Endothelial cell of umbilical vein (primary cell): ENCODE data around the gene ARHGAP29. TPM values are rescaled to one million over a fixed set of nuclear protein-coding genes. Genes with fewer than 3 reads are reported as not detected.

ENCODE experiments used
- BruUV-seq: library from RNA; stranded (reverse); fragments of 400-500 nt; replicated peaks from 2 replicates; lab custom pipeline; 2021; lab: Mats Ljungman, UMichigan
- CTCF ChIA-PET: fragments of 300-600, 350-600 bp; sonication (Branson Sonifier 250); formaldehyde crosslinking; loops from one replicate; lab custom pipeline; 2021; ENCODE audit warnings: antibody characterized with exemption, inconsistent platforms; lab: Charles Lee
- POLR2A ChIA-PET: fragments of 300-600, 350-600 bp; sonication (Branson Sonifier 250); formaldehyde crosslinking; loops from one replicate; lab custom pipeline; 2021; ENCODE audit warnings: antibody characterized with exemption, inconsistent platforms; lab: Charles Lee
- DNase-seq: peaks from one replicate; pipeline ENCODE4 v3.0.0-alpha.2; 2011; ENCODE audit warnings: low read depth, low spot score
- FAIRE-seq: peaks from 2 replicates; lab custom pipeline; 2011; peaks lifted over from hg19 to GRCh38; lab: Jason Lieb, UNC
- H2AFZ ChIP-seq: 2 replicates; pipeline ENCODE4 v1.6.0; 2012; ENCODE audit warnings: low read depth, low read length, control low read depth, inconsistent platforms
- H3K27ac ChIP-seq: 2 replicates; pipeline ENCODE4 v1.5.1; 2011; ENCODE audit warnings: low read depth, mild to moderate bottlenecking, control low read depth, low read length, moderate library complexity; ENCODE audit not compliant: insufficient read depth
- H3K27me3 ChIP-seq, 2 experiments: 2 replicates each; pipeline versions ENCODE4 v1.6.0 to v1.6.1; 2011; ENCODE audit warnings: low read length in 2 of 2, mixed read lengths in 1 of 2; ENCODE audit not compliant: control insufficient read depth in 2 of 2, insufficient read depth in 2 of 2
- H3K36me3 ChIP-seq, 2 experiments: 2 replicates in 1 of 2; 3 replicates in 1 of 2; pipeline ENCODE4 v1.5.1; 2011; ENCODE audit warnings: low read length in 2 of 2, mild to moderate bottlenecking in 1 of 2, moderate library complexity in 1 of 2; ENCODE audit not compliant: control insufficient read depth in 2 of 2, insufficient read depth in 2 of 2; ENCODE audit errors: extremely low read depth in 1 of 2
- H3K4me1 ChIP-seq: 3 replicates; pipeline ENCODE4 v1.5.1; 2011; ENCODE audit warnings: mild to moderate bottlenecking, low read length; ENCODE audit not compliant: control insufficient read depth, insufficient read depth; ENCODE audit errors: extremely low read depth
- H3K4me2 ChIP-seq: 2 replicates; pipeline ENCODE4 v1.6.1; 2011; ENCODE audit warnings: low read length, control low read depth, mixed read lengths; ENCODE audit not compliant: insufficient read depth
- H3K4me3 ChIP-seq, 3 experiments: fragments of 200-600 bp in 1 of 3; sonication (generic), shearing (Covaris generic) in 1 of 3; replicated peaks in 1 of 3; 2 replicates each; pipeline ENCODE4 v1.5.1; 2011 to 2016; ENCODE audit warnings: control low read depth in 3 of 3, low read length in 3 of 3, mild to moderate bottlenecking in 2 of 3, inconsistent platforms in 1 of 3, low read depth in 1 of 3, moderate library complexity in 1 of 3; ENCODE audit not compliant: insufficient read depth in 1 of 3
- H3K79me2 ChIP-seq: 2 replicates; pipeline ENCODE4 v1.6.0; 2012; ENCODE audit warnings: low read length, inconsistent platforms; ENCODE audit not compliant: control insufficient read depth, insufficient read depth
- H3K9ac ChIP-seq: replicated peaks from 2 replicates; pipeline ENCODE3; 2011; ENCODE audit warnings: low read length, control low read depth; ENCODE audit not compliant: insufficient read depth; ENCODE audit errors: extremely low read depth
- H3K9me1 ChIP-seq: replicated peaks from 3 replicates; pipeline ENCODE4 v1.6.0; 2011; ENCODE audit warnings: mild to moderate bottlenecking, low read length; ENCODE audit not compliant: control insufficient read depth, insufficient read depth; ENCODE audit errors: extremely low read depth
- H3K9me3 ChIP-seq: replicated peaks from 2 replicates; pipeline ENCODE4 v1.5.1; 2012; ENCODE audit warnings: low read length, inconsistent platforms; ENCODE audit not compliant: control insufficient read depth, insufficient read depth
- H4K20me1 ChIP-seq: replicated peaks from 2 replicates; pipeline ENCODE3; 2011; ENCODE audit warnings: mild to moderate bottlenecking, low read length; ENCODE audit not compliant: control insufficient read depth, insufficient read depth; ENCODE audit errors: extremely low read depth
- CTCF ChIP-seq, 2 donors: IDR thresholded peaks; 1 replicate in 1 of 2; 2 replicates in 1 of 2; pipeline ENCODE4 v1.5.1; 2011; ENCODE audit warnings: low read length in 2 of 2, mild to moderate bottlenecking in 2 of 2, moderate library complexity in 2 of 2, control low read depth in 1 of 2, inconsistent platforms in 1 of 2, low read depth in 1 of 2; ENCODE audit not compliant: insufficient read depth in 1 of 2; ENCODE audit errors: extremely low read depth in 1 of 2
- EZH2 ChIP-seq: IDR thresholded peaks from 2 replicates; pipeline ENCODE4 v1.6.1; 2012; ENCODE audit warnings: borderline replicate concordance, low read depth, mild to moderate bottlenecking, moderate library complexity, low read length, inconsistent platforms; ENCODE audit not compliant: severe bottlenecking
- FOS ChIP-seq: IDR thresholded peaks from 2 replicates; pipeline ENCODE4 v1.6.1; 2011; ENCODE audit warnings: mild to moderate bottlenecking, low read length, moderate library complexity, borderline replicate concordance; ENCODE audit not compliant: insufficient read depth
- GATA2 ChIP-seq: IDR thresholded peaks from 2 replicates; pipeline ENCODE4 v1.7.0; 2011; ENCODE audit warnings: low read depth, mild to moderate bottlenecking, moderate library complexity, mixed read lengths, low read length; ENCODE audit not compliant: insufficient read length, insufficient read depth
- JUN ChIP-seq: IDR thresholded peaks from 2 replicates; pipeline ENCODE4 v1.6.1; 2011; ENCODE audit warnings: borderline replicate concordance, low read depth; ENCODE audit not compliant: insufficient read length, insufficient read depth
- MAX ChIP-seq: IDR thresholded peaks from 2 replicates; pipeline ENCODE4 v1.6.1; 2011; ENCODE audit not compliant: insufficient read depth, insufficient read length
- MYC ChIP-seq: IDR thresholded peaks from one replicate; pipeline ENCODE4 v1.6.1; 2011; ENCODE audit warnings: mild to moderate bottlenecking, low read depth, low read length
- POLR2A ChIP-seq: IDR thresholded peaks from 2 replicates; pipeline ENCODE4 v1.6.1; 2012; ENCODE audit warnings: low read depth, mild to moderate bottlenecking, control low read depth, low read length
- POLR2AphosphoS5 ChIP-seq: IDR thresholded peaks from 2 replicates; pipeline ENCODE4 v1.6.1; 2012; ENCODE audit warnings: low read depth, mild to moderate bottlenecking, control low read depth, low read length, moderate library complexity; ENCODE audit not compliant: insufficient read depth
- dilution Hi-C: fragments of 300-500 bp; cut with MboI; formaldehyde crosslinking; loops from one replicate; pipeline ENCODE4 v1.15.0; 2019; ENCODE audit warnings: low sequenced_read_pairs; ENCODE audit not compliant: extremely low pct_ligation_motif_present
- intact Hi-C: fragments of 100-400 bp; cut with micrococcal nuclease; formaldehyde crosslinking; loops from one replicate; pipeline ENCODE4 v1.10.0; 2022
- polyA plus RNA-seq, 4 experiments: library from polyadenylated mRNA; depleted of rRNA in 3 of 4; stranded (reverse) in 3 of 4; unstranded in 1 of 4; fragments of >200 nt; gene quantifications; 2 replicates each; pipeline versions ENCODE4 v1.2.1 to v1.2.3, GENCODE V29; 2011 to 2012; ENCODE audit warnings: missing spikeins in 1 of 4
- total RNA-seq: library from RNA; stranded (reverse); gene quantifications from 2 replicates; pipeline ENCODE4 v1.2.3, GENCODE V29; 2021

Gene ARHGAP29
- total and polyA plus RNA-seq, 2 donors (not counting 3 experiments of a cell fraction or from before 2014, with no cell fraction given), result 56.3 to 199 TPM

GRCh38 chr1:94269921-94270320 is 32.5 kb upstream of the ARHGAP29 start:
- Histone ChIP-seq H3K9me3 (no peaks in the 10 kb centered on the region), H3K79me2 (no peaks in the 10 kb centered on the region), H3K27me3 (no peaks in the 10 kb centered on the region), H4K20me1 (no peaks in the 10 kb centered on the region), H3K4me1 (peaks cover 24% of the 10 kb centered on the region), H3K27ac (no peak overlapping the region), H2AFZ (no peak overlapping the region), H3K36me3 (no peaks in the 10 kb centered on the region), H3K9ac (no peak overlapping the region), H3K4me3 (no peak overlapping the region), H3K9me1 (no peaks in the 10 kb centered on the region), H3K4me2 (no peak overlapping the region)
- no TSS peak for BruUV-seq
- FAIRE-seq (no peak), DNase-seq (no peak)
- ChIA-PET POLR2A (no interaction called here), CTCF (interaction anchor here (0.7 to 2.5 kb wide), 4 partner anchors 11 to 66 kb away, joined by 3 to 8 read pairs (median 5); no protein-coding TSS in a partner anchor)
- dilution Hi-C loops, result no loop called here
- intact Hi-C loops, result no loop called here
- TF ChIP-seq EZH2, result no peak
- no peak for TF ChIP-seq GATA2
- TF ChIP-seq MYC, result no peak
- TF ChIP-seq FOS, result no peak
- TF ChIP-seq JUN, result no peak
- TF ChIP-seq CTCF (IDR thresholded peaks at IDR 0.05; ENCODE audit: extremely low read depth in 1 of 2, insufficient read depth in 1 of 2, low read depth in 1 of 2, low read length in 2 of 2), result no peak
- no peak for TF ChIP-seq POLR2AphosphoS5
- TF ChIP-seq MAX, result no peak
- TF ChIP-seq POLR2A, result no peak
